Kidney epithelial cell (primary cell): ENCODE measurements around the gene MSL3B.

Experiments
- DNase-seq: peaks from one replicate; pipeline ENCODE4 v3.0.0-alpha.2; 2010; ENCODE audit warnings: low read depth
- H3K27me3 ChIP-seq: 2 replicates; pipeline ENCODE4 v1.6.0; 2011; ENCODE audit warnings: low read length; ENCODE audit not compliant: control insufficient read depth, insufficient read depth
- H3K36me3 ChIP-seq: 2 replicates; pipeline ENCODE4 v1.5.1; 2011; ENCODE audit warnings: low read length; ENCODE audit not compliant: control insufficient read depth, insufficient read depth
- H3K4me3 ChIP-seq: 2 replicates; pipeline ENCODE4 v1.5.1; 2011; ENCODE audit warnings: low read depth, mild to moderate bottlenecking, control low read depth, low read length
- CTCF ChIP-seq: IDR thresholded peaks from 2 replicates; pipeline ENCODE4 v1.5.1; 2011; ENCODE audit warnings: mild to moderate bottlenecking, moderate library complexity, low read length, control low read depth, inconsistent platforms; ENCODE audit not compliant: insufficient read depth, poor library complexity, severe bottlenecking

The MSL3B gene

DNA sequence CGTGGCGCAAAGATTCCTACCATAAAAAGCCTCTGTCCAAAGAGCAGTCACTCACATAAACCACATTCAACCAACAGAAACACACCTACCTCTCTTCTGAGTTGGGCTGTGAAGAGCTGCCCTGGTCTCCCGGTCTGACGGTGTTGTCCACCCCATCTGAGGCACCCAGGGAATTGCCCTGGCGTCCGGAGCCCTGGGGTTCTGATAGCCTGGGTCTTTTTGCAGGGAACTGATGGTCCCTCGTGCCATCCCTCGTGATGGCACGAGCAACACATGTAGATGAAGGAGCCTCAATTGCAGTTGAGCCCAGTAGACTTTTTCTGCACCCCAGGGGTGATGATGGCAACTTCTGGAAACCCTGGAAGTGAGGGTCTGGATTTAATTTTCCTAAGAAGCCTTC is 27.7 kb downstream of the MSL3B start:
- DNase-seq: no peak
- Histone ChIP-seq H3K36me3 (peaks cover 3% of the 10 kb centered on the region), H3K4me3 (no peak overlapping the region), H3K27me3 (no peaks in the 10 kb centered on the region)
- TF ChIP-seq CTCF: no peak

DNA sequence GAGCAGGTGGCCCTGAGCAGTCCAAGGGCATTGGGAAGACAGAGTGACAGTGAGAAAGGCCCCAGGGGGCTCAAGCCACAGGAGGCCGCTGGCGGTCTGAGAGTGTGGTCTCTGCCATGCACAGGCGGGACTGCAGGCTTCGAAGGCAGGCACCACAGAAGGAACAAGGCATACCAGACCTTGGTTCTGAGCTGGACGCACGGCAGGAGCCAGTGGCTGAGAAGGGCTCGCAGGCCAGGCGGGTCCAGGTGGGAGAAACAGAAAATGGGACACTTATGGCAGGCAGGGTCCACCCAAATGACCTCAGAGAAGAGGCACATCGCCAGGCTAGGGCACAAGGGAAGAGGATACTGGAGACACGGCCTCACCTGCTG is 28.8 kb downstream of the MSL3B start:
- no peaks in the 10 kb centered on the region for H3K27me3 ChIP-seq
- no peak for TF ChIP-seq CTCF

GRCh38 chr2:233838726-233839446 is 29.3 kb downstream of the MSL3B start:
- DNase-seq: no peak
- peaks cover 3% of the 10 kb centered on the region for H3K36me3 ChIP-seq
- no peak for TF ChIP-seq CTCF
- no peak overlapping the region for H3K4me3 ChIP-seq
- H3K27me3 ChIP-seq: no peaks in the 10 kb centered on the region

More for the DNA sequence above, 28.8 kb downstream of the MSL3B start:
- no peak for DNase-seq
- peaks cover 3% of the 10 kb centered on the region for H3K36me3 ChIP-seq
- H3K4me3 ChIP-seq: no peak overlapping the region

GRCh38 chr2:233838251-233838650 is 29.9 kb downstream of the MSL3B start:
- Histone ChIP-seq H3K4me3 (no peak overlapping the region), H3K27me3 (no peaks in the 10 kb centered on the region), H3K36me3 (peaks cover 3% of the 10 kb centered on the region)
- no peak for TF ChIP-seq CTCF
- no peak for DNase-seq

DNA sequence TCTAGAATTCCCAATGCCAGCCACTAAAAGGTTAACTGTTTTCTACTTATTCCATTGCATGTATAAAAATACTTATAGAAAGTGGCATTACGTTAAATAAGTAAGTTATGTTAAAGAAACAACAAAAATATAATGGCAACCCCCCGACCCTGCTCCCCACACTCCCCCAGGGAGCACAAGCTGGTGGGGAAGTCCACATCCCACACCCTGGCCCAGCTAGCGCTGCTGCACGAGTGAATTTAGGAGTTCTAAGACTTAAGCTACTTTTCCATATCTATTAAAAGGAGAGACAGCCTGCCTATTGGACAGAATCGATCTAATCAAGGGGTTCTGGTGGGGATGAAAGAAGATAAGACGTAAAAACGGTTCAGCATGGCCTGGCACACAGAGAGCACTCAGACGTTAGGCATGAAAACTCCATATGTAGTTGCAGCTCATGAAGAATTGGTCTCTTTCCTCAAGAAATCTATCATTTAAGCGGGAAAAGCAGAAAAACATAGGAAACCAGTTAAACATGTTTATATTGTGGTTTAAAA is 30.4 kb downstream of the MSL3B start:
- no peak overlapping the region for H3K4me3 ChIP-seq
- no peaks in the 10 kb centered on the region for H3K27me3 ChIP-seq
- TF ChIP-seq CTCF: no peak
- peaks cover 3% of the 10 kb centered on the region for H3K36me3 ChIP-seq
- DNase-seq: no peak

DNA sequence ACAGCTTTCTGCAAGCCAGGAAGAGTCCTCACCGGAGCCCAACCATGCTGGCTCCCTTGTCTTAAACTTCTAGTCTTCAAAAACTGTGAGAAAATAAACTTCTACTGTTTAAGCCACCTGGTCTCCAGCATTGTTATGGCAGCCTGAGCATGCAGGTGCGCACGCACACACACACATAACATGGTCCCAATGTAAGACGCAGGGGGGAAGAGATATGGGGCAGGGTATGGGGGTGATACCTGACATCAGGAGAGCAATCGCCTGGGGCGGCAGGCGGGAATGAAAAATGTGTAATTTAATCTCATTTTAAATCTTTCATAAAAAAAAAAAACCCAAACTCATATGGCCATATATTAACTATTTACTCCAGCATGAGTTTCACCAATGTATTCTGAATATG is 31.8 kb downstream of the MSL3B start:
- H3K4me3 ChIP-seq: no peak overlapping the region
- no peak for DNase-seq
- TF ChIP-seq CTCF: no peak
- peaks cover 2% of the 10 kb centered on the region for H3K36me3 ChIP-seq
- H3K27me3 ChIP-seq: no peaks in the 10 kb centered on the region
